Measurements from ENCODE around the gene ZBTB14.
A peak's percentile ranks its signal among the peaks of the same experiment; 100 is the strongest.

The ZBTB14 gene, protein sequence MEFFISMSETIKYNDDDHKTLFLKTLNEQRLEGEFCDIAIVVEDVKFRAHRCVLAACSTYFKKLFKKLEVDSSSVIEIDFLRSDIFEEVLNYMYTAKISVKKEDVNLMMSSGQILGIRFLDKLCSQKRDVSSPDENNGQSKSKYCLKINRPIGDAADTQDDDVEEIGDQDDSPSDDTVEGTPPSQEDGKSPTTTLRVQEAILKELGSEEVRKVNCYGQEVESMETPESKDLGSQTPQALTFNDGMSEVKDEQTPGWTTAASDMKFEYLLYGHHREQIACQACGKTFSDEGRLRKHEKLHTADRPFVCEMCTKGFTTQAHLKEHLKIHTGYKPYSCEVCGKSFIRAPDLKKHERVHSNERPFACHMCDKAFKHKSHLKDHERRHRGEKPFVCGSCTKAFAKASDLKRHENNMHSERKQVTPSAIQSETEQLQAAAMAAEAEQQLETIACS

DNA sequence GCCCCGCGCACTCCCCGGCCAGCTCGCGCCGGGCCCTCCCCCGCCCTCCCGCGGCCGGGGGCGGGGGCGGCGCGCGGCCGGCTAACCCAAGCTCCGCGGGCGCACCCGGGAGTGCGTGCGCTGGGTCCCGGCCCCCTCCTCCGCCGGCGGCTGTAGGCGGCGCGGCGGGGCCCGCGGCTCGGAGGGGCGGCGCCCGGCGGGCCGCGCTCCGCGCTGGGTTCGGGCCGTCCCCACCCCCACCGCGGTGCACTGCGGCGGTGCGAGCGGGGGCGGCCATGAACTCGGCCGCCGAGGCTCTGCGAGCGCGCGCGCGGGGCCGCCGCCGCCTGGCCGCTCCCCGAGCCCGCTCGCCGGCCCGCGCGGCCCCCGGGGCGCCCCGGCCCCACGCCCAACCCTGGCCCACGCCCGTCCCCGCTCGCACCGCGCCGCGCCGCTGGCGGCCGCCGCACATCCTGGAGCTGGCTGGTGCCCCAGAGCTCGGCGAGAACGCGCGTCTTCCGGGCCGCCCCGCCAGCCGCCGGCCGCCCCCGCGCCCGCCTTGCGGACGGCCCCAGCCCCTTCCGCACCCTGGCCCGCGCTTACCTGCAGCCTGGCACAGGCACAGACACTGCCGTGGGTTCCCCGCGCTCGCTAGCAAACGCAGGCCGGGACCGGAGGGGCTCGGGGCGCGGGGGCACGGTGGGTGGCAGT lies at the start of gene ZBTB14:
Gene ZBTB14 (minus strand): TSS at position 496 of the 690 bp plus-strand sequence. CDS start 2,480 bp downstream, outside the sequence.
- peak; percentile 75 for DNase-seq

GRCh38 chr18:5339202-5339834 lies 43.8 kb upstream of the ZBTB14 start:
- no peak for DNase-seq

- DNase-seq = no peak
Measured at GRCh38 chr18:5334456-5335075, 39.0 kb upstream of the ZBTB14 start.

GRCh38 chr18:5318061-5318700 lies 22.7 kb upstream of the ZBTB14 start:
- DNase-seq = no peak

- DNase-seq = no peak
Measured at GRCh38 chr18:5317186-5317585, 21.7 kb upstream of the ZBTB14 start.

DNA sequence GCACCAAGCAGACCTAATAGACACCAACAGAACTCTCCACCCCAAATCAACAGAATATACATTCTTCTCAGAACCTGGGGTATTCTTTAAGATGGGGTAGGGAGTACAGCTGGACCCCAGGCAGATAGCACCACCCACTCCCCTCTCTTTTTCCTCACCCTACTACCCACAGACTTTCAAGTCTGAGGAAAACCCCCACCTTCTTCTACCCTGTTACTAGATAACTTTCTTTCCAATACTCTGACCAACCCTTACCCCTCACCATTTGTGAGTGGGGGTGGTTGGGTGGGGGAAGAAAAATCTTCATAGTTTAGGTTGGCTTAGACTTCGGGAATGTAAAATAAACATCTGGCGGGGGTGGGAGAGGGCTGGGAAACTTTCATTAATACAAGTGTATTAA lies 20.3 kb upstream of the ZBTB14 start:
- no peak for DNase-seq

DNA sequence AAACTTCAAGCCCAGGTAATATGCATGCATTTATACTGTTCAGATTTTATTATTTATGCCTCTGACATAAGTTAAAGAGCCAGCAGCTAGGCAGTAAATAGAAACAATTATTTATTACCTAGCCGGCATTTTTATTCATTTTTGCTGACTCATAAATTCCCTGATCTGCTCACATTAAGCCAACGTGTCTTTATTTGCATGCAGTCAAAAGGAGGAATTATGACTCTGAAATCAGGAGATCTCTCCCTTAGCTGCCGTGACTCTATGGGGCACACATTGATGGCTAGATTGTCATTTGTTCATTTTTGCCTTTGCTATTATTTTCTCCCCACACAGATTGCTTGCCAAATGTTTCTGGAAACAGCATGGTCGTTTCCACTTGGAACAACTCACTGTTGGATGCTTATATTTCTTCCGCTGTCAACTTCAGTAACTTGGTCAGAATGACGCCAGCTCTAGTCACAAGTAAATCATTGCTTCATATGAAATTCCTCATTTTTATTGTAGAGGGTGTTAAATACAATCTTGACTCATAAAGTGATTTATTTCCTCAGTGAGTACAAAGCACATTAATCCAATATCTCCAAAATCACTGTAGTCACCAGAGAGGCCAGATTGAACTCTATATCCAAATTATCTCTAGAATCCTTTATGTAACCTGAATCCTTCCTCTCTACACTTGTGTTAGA lies 15.9 kb upstream of the ZBTB14 start:
- DNase-seq = no peak

DNA sequence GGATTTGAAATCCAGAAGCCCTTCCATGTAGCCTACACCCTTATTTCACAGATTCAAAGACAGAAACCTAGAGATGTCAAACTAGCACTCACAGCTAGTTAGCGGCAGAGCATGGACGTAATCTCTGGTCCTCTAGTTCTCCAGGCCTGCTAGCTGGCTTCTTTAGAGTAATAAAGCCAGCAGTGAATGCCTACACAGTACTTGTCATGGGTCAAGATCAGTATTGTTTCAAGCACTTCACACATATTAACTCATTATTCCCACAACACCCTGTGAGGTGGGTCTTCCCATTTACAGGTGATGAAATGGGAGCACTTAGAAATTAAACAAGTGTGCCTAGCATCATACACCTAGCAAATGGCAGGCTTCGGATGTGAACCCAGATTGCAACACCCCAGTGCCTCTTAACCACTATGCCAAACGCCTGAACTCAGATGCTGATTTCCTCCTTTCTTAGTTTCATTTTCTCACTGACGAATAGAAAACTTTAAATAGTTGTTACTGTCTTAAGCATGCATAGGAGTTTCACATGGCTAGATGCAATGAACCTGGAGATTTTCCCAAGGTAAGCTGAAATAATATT lies 14.5 kb upstream of the ZBTB14 start:
- peak; percentile 54 for DNase-seq

DNA sequence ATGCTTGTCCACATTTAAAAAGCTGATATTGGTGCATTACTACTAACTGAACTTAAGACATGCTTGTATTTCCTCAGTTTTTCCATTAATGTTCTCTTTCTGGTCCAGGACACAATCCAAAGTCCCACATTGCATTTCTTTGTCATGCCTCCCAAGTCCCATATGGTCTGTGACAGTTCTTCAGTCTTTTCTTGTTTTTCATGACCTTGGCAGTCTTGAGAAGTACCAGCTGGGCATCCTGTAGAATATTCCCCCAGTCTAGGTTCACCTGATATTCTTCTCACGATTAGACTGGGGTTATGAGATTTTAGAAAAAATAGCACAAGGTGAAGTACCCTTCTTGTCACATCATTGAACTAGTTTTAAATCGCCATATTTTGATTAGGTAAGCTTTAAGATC lies 10.3 kb upstream of the ZBTB14 start:
- DNase-seq = no peak

DNA sequence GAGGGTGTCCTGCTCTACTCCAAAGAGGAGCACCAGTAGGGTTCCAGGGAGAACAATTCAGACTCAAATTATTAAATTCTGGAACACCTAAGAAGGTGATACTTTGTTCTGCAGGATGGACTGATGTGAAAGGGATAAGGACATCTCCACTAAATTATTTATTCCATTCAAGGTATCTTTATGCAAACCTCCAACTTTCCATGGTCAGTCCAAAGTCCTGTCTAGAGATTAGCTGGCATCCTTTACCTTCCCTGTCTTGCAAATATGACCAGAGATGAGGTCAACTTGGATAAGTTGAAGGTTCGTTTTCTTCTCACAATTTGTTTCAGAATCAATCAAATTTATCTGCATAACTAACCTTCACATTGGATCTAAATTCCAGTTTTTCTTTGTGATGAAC lies 8.7 kb upstream of the ZBTB14 start:
- DNase-seq = no peak

DNA sequence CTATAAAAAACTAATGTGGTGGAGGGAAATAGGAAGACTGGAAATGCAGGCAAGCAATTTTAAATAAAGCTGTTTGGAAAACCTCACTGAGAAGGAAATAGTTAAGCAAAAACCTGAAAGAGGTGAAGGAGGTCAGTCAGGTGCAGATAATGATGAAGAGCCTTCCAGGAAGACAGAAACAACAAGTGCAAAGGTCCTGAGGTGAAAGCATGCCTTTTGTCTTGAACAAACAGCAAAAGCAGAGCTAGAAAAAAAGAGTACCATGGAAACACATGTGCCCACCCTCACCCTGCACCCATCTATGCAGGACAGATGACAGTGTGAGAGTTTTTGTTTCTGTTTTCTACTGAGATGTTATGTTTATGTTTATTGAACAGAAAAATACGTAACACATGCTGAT lies 8.1 kb upstream of the ZBTB14 start:
- DNase-seq = no peak

GRCh38 chr18:5302606-5303005 lies 7.1 kb upstream of the ZBTB14 start:
- DNase-seq = no peak

DNA sequence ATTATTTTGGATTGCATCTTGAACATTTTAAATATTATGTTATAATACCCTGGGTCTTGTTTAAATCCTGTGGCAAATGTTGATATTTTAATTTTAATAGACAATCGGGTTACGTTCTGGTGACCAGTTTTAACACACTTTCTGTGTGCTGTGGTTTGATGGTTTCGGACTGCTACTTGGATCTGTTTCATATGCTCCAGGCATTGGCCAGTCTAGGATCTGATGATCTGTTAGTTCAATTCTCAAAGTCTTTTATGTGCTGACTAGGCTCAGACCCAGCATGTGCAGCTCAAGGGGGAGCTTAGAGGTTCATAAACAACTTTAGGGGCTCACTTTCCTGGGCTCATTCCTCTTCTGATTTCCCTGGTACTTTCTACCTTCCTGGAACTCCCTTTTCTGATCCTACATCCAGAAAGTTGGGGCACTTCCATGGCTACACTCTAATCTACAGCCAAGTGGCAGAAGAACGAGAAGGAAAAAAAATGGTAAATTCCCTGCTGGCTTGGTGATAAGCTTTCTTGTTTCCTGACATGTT lies 5.0 kb upstream of the ZBTB14 start:
- no peak for DNase-seq

GRCh38 chr18:5298156-5298852 lies 2.8 kb upstream of the ZBTB14 start:
- no peak for DNase-seq

GRCh38 chr18:5297597-5297996 lies 2.1 kb upstream of the ZBTB14 start:
- no peak for DNase-seq

- peak; percentile 69 for DNase-seq
Measured at GRCh38 chr18:5296706-5297320, 1.3 kb upstream of the ZBTB14 start.

DNA sequence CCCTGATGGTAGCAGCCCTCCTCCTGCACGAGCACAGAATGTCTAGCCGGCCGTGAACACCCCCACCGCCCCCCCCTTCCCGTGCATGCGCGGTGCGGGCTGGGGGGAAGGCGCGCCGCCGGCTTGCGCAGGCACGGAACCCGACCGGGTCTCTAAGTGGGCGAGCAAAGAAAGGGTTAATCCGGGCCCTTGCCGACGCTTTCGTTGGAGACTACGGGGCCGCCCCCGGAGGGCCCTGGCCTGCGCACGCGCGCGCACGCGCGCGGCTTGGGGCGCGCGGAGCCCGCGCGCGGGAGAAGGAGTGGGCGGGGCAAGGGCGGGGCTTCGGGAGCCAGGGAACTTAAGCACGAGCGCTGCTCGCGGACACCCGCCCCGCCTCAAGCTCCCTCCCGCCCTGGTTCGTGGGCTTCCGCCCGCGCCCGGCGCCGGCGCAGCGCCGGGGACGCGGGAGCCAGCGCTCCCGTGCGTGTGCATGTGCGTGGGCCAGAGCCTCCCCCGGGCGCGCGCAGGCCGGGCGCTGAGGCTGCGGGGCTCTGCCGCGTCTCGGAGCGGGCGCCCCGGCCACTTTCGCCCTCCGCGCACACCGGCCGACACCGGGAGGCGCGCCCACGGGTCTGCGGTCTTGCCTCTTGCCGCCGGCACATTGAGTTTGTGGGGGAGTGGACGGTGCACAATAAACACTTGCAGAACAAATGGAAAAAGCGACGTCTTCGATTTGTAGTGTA lies 617 bp upstream of the ZBTB14 start:
- peak; percentile 97 for DNase-seq

GRCh38 chr18:5294457-5295230 lies 882 bp downstream of the ZBTB14 start:
- DNase-seq = peak; percentile 63

- DNase-seq = no peak
Measured at GRCh38 chr18:5294113-5294456, 1.4 kb downstream of the ZBTB14 start.

Data from CD4-positive, alpha-beta T cell treated with Interleukin-12 subunit alpha and Interleukin-12 subunit beta, for 1 hour (primary cell).